ENCODE results near the gene WSCD2. TPM values are rescaled to one million over a fixed set of nuclear protein-coding genes. Genes with fewer than 3 reads are reported as not detected.

The WSCD2 gene
- polyA plus RNA-seq, 1 of the 3 experiments (the other 2 are of a cell fraction), result 0.03 TPM

DNA sequence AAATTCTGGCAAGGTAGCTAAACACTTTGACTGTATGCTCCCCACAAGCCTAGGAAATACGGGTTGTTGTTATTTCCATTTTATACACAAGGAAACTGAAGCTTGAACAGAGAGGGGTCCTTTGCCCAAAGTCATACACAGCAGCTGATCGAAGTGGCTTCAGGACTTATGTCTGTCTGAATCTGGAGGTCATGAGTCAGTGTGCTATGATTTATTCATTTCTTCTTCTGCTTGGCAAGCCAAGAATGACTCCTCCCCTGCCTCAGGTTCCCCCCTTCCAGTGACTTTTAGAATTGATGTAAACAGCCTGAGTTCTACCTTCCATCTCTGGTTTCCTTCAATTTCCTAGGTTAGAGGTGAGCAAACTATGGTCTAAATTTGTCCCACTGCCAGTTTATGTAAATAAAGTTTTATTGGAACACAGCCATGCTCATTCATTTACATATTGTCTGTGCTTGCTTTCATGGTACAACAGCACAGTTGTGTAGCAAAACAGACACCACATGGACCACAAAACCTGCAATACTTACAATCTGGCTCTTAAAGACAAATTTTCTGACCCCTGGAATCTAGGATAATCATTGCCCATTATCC lies 34.9 kb upstream of the WSCD2 start:
- Histone ChIP-seq H3K36me3 (replicated peaks in 1 of 2; ENCODE audit: control insufficient read depth in 1 of 2, insufficient read depth in 2 of 2, low read length in 1 of 2) (no peaks in the 10 kb centered on the region), H3F3A (replicated peaks; ENCODE audit: insufficient read depth) (no peaks in the 10 kb centered on the region), H3K9ac (no peak overlapping the region), H3K4me3 (ENCODE audit: low read depth in 2 of 2, low read length in 1 of 2) (no peak overlapping the region), H3K4me2 (no peak overlapping the region), H3K79me2 (ENCODE audit: insufficient read depth) (no peaks in the 10 kb centered on the region), H3K27me3 (ENCODE audit: insufficient read depth) (no peaks in the 10 kb centered on the region), H2AFZ (ENCODE audit: low read depth) (no peak overlapping the region), H3K9me2 (no peaks in the 10 kb centered on the region), H4K20me1 (ENCODE audit: insufficient read depth) (no peaks in the 10 kb centered on the region), H3K27ac (ENCODE audit: low read depth in 2 of 2, low read length in 1 of 2) (no peak overlapping the region), H3K9me3 (no peaks in the 10 kb centered on the region), H3K4me1 (ENCODE audit: control insufficient read depth in 1 of 2, insufficient read depth in 2 of 2, low read depth in 1 of 2, low read length in 1 of 2) (peaks cover 0 to 13% of the 10 kb centered on the region in 2 experiments; a peak in 1 of 4 replicates)
- WGBS (ENCODE audit: low lambda C conversion rate), result 7% methylated on average over 2 of the region's 2 CpGs
- TF ChIP-seq, protein P1, sequence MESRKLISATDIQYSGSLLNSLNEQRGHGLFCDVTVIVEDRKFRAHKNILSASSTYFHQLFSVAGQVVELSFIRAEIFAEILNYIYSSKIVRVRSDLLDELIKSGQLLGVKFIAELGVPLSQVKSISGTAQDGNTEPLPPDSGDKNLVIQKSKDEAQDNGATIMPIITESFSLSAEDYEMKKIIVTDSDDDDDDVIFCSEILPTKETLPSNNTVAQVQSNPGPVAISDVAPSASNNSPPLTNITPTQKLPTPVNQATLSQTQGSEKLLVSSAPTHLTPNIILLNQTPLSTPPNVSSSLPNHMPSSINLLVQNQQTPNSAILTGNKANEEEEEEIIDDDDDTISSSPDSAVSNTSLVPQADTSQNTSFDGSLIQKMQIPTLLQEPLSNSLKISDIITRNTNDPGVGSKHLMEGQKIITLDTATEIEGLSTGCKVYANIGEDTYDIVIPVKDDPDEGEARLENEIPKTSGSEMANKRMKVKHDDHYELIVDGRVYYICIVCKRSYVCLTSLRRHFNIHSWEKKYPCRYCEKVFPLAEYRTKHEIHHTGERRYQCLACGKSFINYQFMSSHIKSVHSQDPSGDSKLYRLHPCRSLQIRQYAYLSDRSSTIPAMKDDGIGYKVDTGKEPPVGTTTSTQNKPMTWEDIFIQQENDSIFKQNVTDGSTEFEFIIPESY (IDR thresholded peaks at IDR 0.05; ENCODE audit: borderline replicate concordance, low read depth), result no peak
- TF ChIP-seq FOSL2 (IDR thresholded peaks at IDR 0.05; ENCODE audit: borderline replicate concordance, low read depth), result no peak
- TF ChIP-seq MEF2A (IDR thresholded peaks at IDR 0.05; ENCODE audit: borderline replicate concordance, low read depth), result no peak
- no peak for TF ChIP-seq SIN3A (IDR thresholded peaks at IDR 0.05; ENCODE audit: borderline replicate concordance, low read depth, low read length)
- TF ChIP-seq SMC3 (IDR thresholded peaks at IDR 0.05; ENCODE audit: low read depth, low read length), result no peak
- TF ChIP-seq, protein P2, sequence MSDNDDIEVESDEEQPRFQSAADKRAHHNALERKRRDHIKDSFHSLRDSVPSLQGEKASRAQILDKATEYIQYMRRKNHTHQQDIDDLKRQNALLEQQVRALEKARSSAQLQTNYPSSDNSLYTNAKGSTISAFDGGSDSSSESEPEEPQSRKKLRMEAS (IDR thresholded peaks at IDR 0.05; ENCODE audit: low read depth), result no peak
- TF ChIP-seq ELF1 (IDR thresholded peaks at IDR 0.05), result no peak
- no peak for TF ChIP-seq RXRA (IDR thresholded peaks at IDR 0.05; ENCODE audit: borderline replicate concordance, low read depth)
- TF ChIP-seq NRF1 (IDR thresholded peaks at IDR 0.05; ENCODE audit: low read depth, low read length), result no peak
- TF ChIP-seq FOXJ3 (CRISPR knock-in tag; IDR thresholded peaks at IDR 0.05), result no peak
- ChIA-PET CTCF (interaction anchor here (0.6 to 1.2 kb wide), 3 partner anchors 11 to 102 kb away, joined by 3 read pairs; no protein-coding TSS in a partner anchor), POLR2A (no interaction called here)
- no peak for DNase-seq

DNA sequence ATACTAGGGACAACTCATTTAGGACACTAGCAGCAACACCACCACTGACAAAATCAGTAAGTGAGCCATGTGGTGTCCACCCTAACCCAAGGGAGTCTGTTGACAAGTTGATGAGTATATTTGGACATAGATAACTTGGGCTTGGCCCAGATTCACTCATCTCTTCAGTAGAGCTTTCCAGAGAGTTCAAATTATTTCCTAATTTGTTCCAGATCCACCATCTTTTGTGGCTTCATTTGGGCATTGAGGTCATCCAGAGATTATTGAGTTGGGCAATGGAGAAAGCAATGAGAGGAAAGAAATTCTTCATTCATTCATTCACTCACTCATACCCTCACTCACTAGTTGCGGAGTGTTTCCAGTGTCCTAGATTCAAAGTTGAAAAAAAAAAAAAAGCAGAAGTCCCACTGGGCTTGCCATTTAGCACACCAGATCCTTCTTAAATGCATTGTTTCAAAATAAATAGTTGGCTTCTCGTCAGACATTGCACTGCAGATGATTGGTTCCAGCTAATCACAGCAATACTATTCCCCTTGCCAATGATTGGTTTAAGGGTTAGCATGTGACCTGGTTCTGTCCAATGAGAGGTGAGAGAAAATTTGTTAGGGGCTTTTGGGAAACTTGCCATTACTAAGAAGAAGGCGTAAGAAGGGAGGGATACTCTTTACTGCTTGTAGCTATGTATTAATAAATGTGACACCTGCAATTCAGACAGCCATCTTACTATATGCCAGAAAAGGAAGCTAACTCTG lies 31.8 kb upstream of the WSCD2 start:
- Histone ChIP-seq H3K4me2 (no peak overlapping the region), H3F3A (replicated peaks; ENCODE audit: insufficient read depth) (no peaks in the 10 kb centered on the region), H3K9ac (no peak overlapping the region), H3K27ac (ENCODE audit: low read depth in 2 of 2, low read length in 1 of 2) (no peak overlapping the region), H3K9me2 (no peaks in the 10 kb centered on the region), H4K20me1 (ENCODE audit: insufficient read depth) (no peaks in the 10 kb centered on the region), H3K27me3 (ENCODE audit: insufficient read depth) (no peaks in the 10 kb centered on the region), H3K4me3 (ENCODE audit: low read depth in 2 of 2, low read length in 1 of 2) (no peak overlapping the region), H3K4me1 (ENCODE audit: control insufficient read depth in 1 of 2, insufficient read depth in 2 of 2, low read depth in 1 of 2, low read length in 1 of 2) (peaks cover 0 to 10% of the 10 kb centered on the region in 2 experiments; a peak in 2 of 4 replicates), H3K79me2 (ENCODE audit: insufficient read depth) (no peaks in the 10 kb centered on the region), H3K36me3 (replicated peaks in 1 of 2; ENCODE audit: control insufficient read depth in 1 of 2, insufficient read depth in 2 of 2, low read length in 1 of 2) (no peaks in the 10 kb centered on the region), H3K9me3 (no peaks in the 10 kb centered on the region), H2AFZ (ENCODE audit: low read depth) (no peak overlapping the region)
- no peak for DNase-seq
- CTCF ChIA-PET, result no interaction called here
- WGBS (ENCODE audit: low lambda C conversion rate), result 47% methylated on average over 3 of the region's 3 CpGs
- POLR2A ChIA-PET, result no interaction called here
- TF ChIP-seq, protein P3, sequence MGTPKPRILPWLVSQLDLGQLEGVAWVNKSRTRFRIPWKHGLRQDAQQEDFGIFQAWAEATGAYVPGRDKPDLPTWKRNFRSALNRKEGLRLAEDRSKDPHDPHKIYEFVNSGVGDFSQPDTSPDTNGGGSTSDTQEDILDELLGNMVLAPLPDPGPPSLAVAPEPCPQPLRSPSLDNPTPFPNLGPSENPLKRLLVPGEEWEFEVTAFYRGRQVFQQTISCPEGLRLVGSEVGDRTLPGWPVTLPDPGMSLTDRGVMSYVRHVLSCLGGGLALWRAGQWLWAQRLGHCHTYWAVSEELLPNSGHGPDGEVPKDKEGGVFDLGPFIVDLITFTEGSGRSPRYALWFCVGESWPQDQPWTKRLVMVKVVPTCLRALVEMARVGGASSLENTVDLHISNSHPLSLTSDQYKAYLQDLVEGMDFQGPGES (IDR thresholded peaks at IDR 0.05; ENCODE audit: low read depth, low read length), result no peak
- TF ChIP-seq SMC3 (IDR thresholded peaks at IDR 0.05; ENCODE audit: low read depth, low read length) (no peak), GABPA (IDR thresholded peaks at IDR 0.05; ENCODE audit: low read depth) (no peak), EP300 (IDR thresholded peaks at IDR 0.05; ENCODE audit: borderline replicate concordance in 1 of 2, low read depth in 1 of 2, low read length in 1 of 2) (no peak), TEAD4 (IDR thresholded peaks at IDR 0.05; ENCODE audit: borderline replicate concordance, insufficient read depth) (no peak), RXRA (IDR thresholded peaks at IDR 0.05; ENCODE audit: borderline replicate concordance, low read depth) (no peak), ELF1 (IDR thresholded peaks at IDR 0.05) (no peak), RFX5 (IDR thresholded peaks at IDR 0.05; ENCODE audit: low read length) (no peak), YY1 (IDR thresholded peaks at IDR 0.05; ENCODE audit: low read depth) (no peak), TCF12 (IDR thresholded peaks at IDR 0.05) (no peak)
- TF ChIP-seq, protein P4, sequence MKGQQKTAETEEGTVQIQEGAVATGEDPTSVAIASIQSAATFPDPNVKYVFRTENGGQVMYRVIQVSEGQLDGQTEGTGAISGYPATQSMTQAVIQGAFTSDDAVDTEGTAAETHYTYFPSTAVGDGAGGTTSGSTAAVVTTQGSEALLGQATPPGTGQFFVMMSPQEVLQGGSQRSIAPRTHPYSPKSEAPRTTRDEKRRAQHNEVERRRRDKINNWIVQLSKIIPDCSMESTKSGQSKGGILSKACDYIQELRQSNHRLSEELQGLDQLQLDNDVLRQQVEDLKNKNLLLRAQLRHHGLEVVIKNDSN (IDR thresholded peaks at IDR 0.05; ENCODE audit: borderline replicate concordance, low read depth), result no peak
- TF ChIP-seq, protein P1 (IDR thresholded peaks at IDR 0.05; ENCODE audit: borderline replicate concordance, low read depth), result no peak
- TF ChIP-seq, protein P5, sequence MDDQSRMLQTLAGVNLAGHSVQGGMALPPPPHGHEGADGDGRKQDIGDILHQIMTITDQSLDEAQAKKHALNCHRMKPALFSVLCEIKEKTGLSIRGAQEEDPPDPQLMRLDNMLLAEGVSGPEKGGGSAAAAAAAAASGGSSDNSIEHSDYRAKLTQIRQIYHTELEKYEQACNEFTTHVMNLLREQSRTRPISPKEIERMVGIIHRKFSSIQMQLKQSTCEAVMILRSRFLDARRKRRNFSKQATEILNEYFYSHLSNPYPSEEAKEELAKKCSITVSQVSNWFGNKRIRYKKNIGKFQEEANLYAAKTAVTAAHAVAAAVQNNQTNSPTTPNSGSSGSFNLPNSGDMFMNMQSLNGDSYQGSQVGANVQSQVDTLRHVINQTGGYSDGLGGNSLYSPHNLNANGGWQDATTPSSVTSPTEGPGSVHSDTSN (IDR thresholded peaks at IDR 0.05), result no peak

All from SK-N-SH (cell line).